Sigmoid colon (tissue), 7 donors: ENCODE measurements around the gene TUBB. TPM values are rescaled to one million over a fixed set of nuclear protein-coding genes. Genes with fewer than 3 reads are reported as not detected.
A peak's percentile ranks its signal among the peaks of the same experiment; 100 is the strongest.

ENCODE experiments used
- DNase-seq: peaks from one replicate; pipeline ENCODE4 v3.0.0-alpha.2; 2019
- H3K27ac ChIP-seq, 4 donors: fragments of 200-600 bp; sonication (generic); one replicate each; pipeline ENCODE4 v1.5.1; 2016 to 2019; ENCODE audit warnings: mild to moderate bottlenecking in 1 of 4
- H3K27me3 ChIP-seq, 3 donors: fragments of 200-600 bp; sonication (generic); one replicate each; pipeline ENCODE4 v1.5.1; 2019; ENCODE audit warnings: mild to moderate bottlenecking in 1 of 3
- H3K36me3 ChIP-seq, 4 donors: fragments of 200-600 bp; sonication (generic); one replicate each; pipeline ENCODE4 v1.5.1; 2016 to 2019
- H3K4me1 ChIP-seq, 4 donors: fragments of 200-600 bp; sonication (generic); one replicate each; pipeline ENCODE4 v1.5.1; 2017 to 2019
- H3K4me3 ChIP-seq, 4 donors: fragments of 200-600 bp; sonication (generic); one replicate each; pipeline ENCODE4 v1.5.1; 2017 to 2019; ENCODE audit warnings: mild to moderate bottlenecking in 2 of 4, moderate library complexity in 1 of 4
- H3K9me3 ChIP-seq, 4 donors: fragments of 200-600 bp in 3 of 4; sonication (generic) in 3 of 4; one replicate each; pipeline versions ENCODE4 v1.5.1 to v1.6.1; 2013 to 2019
- CTCF ChIP-seq, 4 experiments: fragments of 450-650 bp in 3 of 4; fragments of 200-600 bp in 1 of 4; IDR thresholded peaks; one replicate each; pipeline ENCODE4 v1.5.1; 2016 to 2019; ENCODE audit warnings: antibody characterized with exemption in 4 of 4, mild to moderate bottlenecking in 3 of 4, moderate library complexity in 2 of 4
- EP300 ChIP-seq, 4 donors: sonication (generic); formaldehyde crosslinking; IDR thresholded peaks; one replicate each; pipeline ENCODE4 v1.6.1; 2017; ENCODE audit warnings: antibody characterized with exemption in 4 of 4
- POLR2A ChIP-seq, 2 donors: fragments of 450-650 bp; IDR thresholded peaks; one replicate each; pipeline ENCODE4 v1.6.1; 2016; ENCODE audit warnings: antibody characterized with exemption in 2 of 2, mild to moderate bottlenecking in 2 of 2, moderate library complexity in 2 of 2
- POLR2AphosphoS5 ChIP-seq, 4 donors: sonication (generic); formaldehyde crosslinking; IDR thresholded peaks; one replicate each; pipeline ENCODE4 v1.6.1; 2017; ENCODE audit warnings: antibody characterized with exemption in 4 of 4
- WGBS, 2 donors: extraction: QIAGEN DNeasy Blood & Tissue Kit; methylation state at CpG; one replicate each; pipeline ENCODE4 v1.1.7; 2013; 5-methylcytosine and 5-hydroxymethylcytosine counted together
- intact Hi-C: fragments of 100-400 bp; cut with DNase I; formaldehyde crosslinking; loops from one replicate; pipeline ENCODE4 v1.15.1; 2023
- polyA plus RNA-seq, 3 donors: library from polyadenylated mRNA; stranded (reverse); fragments of 200-250 nt; gene quantifications; one replicate each; pipeline ENCODE4 v1.2.3, GENCODE V29; 2013
- total RNA-seq, 4 donors: library from RNA; depleted of rRNA; stranded (reverse); fragments of >200 nt; gene quantifications; one replicate each; pipeline ENCODE4 v1.1.0, GENCODE V29; 2016
- donor health status: healthy with polysubstance abuse.
- donor health status: Bipolar disorder and iron deficiency.
- donor health status: healthy.

TUBB gene
- total and polyA plus RNA-seq, 7 donors: 96.1 to 306 (median 267) TPM

- WGBS, 2 donors: 21 to 33% methylated on average over 30 of the region's 30 CpGs
- H3K36me3 ChIP-seq: peaks cover 40 to 98% (median 56%) of the 10 kb centered on the region in 4 donors
Measured at GRCh38 chr6:30730601-30731435, 10.7 kb downstream of the TUBB start.

DNA sequence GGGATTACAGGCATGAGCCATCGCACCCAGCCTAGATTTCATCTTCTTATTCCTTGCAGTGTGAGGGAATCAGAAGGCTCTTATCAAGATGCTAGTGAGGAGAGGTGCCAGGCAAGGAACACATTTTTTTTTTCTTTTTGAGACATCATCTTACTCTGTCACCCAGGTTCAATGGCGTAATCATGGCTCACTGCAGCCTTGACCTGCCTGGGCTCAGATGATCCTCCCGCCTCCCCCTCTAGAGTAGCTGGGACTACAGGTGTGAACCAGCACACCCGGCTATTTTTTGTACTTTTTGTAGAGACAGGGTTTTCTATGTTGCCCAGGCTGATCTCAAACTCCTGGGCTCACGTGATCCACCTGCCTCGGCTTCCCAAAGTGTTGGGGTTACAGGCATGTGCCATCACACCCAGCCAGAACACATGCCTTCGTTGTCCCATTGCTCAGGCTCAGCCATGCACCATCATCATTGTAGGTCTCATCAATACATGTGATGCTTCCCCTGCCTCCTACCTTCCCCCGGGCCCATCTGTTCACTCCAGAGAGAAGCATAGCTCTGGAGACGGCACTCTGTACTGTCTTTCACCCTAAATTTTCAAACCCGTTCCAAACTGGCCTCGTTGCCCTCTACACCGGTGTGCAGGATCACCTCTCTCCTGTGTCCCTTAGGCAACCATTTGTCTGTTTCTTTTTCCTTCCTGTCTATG is 12.2 kb downstream of the TUBB start:
- 94 to 95% methylated on average over 12 of the region's 12 CpGs for WGBS, 2 donors
- Histone ChIP-seq H3K4me1 (peaks cover 0 to 24% (median 18%) of the 10 kb centered on the region in 4 donors), H3K27ac (no peak overlapping the region), H3K4me3 (no peak overlapping the region), H3K27me3 (no peaks in the 10 kb centered on the region), H3K9me3 (no peaks in the 10 kb centered on the region), H3K36me3 (peaks cover 46 to 100% (median 56%) of the 10 kb centered on the region in 4 donors)
- TF ChIP-seq POLR2A (IDR thresholded peaks at IDR 0.05): no peak
- intact Hi-C loops: no loop called here
- DNase-seq: no peak

More at GRCh38 chr6:30730601-30731435, 10.7 kb downstream of the TUBB start:
- Histone ChIP-seq H3K27me3 (no peaks in the 10 kb centered on the region), H3K9me3 (no peaks in the 10 kb centered on the region), H3K27ac (peak overlapping the region; percentile 28 to 70 (median 66)), H3K4me1 (peaks cover 0 to 30% (median 16%) of the 10 kb centered on the region in 4 donors), H3K4me3 (no peak overlapping the region)
- DNase-seq: peak; percentile 88
- TF ChIP-seq POLR2AphosphoS5 (IDR thresholded peaks at IDR 0.05) (peak in 1 of 4 donors; percentile 5), EP300 (IDR thresholded peaks at IDR 0.05) (no peak), CTCF (IDR thresholded peaks at IDR 0.05) (peak; percentile 43 to 71 (median 58))
- intact Hi-C loops: no loop called here

- no peak for TF ChIP-seq POLR2AphosphoS5 (IDR thresholded peaks at IDR 0.05)
- TF ChIP-seq CTCF (IDR thresholded peaks at IDR 0.05): no peak
- no peak for TF ChIP-seq EP300 (IDR thresholded peaks at IDR 0.05)
- TF ChIP-seq POLR2A (IDR thresholded peaks at IDR 0.05): no peak
- H3K27ac ChIP-seq: no peak overlapping the region
- DNase-seq: no peak
- peaks cover 46 to 100% (median 51%) of the 10 kb centered on the region in 4 donors for H3K36me3 ChIP-seq
- no peak overlapping the region for H3K4me3 ChIP-seq
- H3K27me3 ChIP-seq: no peaks in the 10 kb centered on the region
- no peaks in the 10 kb centered on the region for H3K9me3 ChIP-seq
- peaks cover 0 to 37% (median 29%) of the 10 kb centered on the region in 4 donors for H3K4me1 ChIP-seq
- intact Hi-C loops: no loop called here
- whole genome bisulfite sequencing, 2 donors: 77 to 91% methylated on average over 8 of the region's 8 CpGs
Measured at GRCh38 chr6:30735668-30736314, 15.6 kb downstream of the TUBB start.

- Histone ChIP-seq H3K27ac (no peak overlapping the region), H3K36me3 (peaks cover 31 to 78% (median 44%) of the 10 kb centered on the region in 4 donors), H3K27me3 (no peaks in the 10 kb centered on the region), H3K9me3 (no peaks in the 10 kb centered on the region), H3K4me1 (peaks cover 0 to 44% (median 37%) of the 10 kb centered on the region in 4 donors), H3K4me3 (no peak overlapping the region)
- intact Hi-C loops: no loop called here
- TF ChIP-seq POLR2AphosphoS5 (IDR thresholded peaks at IDR 0.05): no peak
- TF ChIP-seq POLR2A (IDR thresholded peaks at IDR 0.05): no peak
- no peak for DNase-seq
- WGBS, 2 donors: 82 to 91% methylated on average over 6 of the region's 6 CpGs
Measured at GRCh38 chr6:30738532-30738931, 18.4 kb downstream of the TUBB start.

DNA sequence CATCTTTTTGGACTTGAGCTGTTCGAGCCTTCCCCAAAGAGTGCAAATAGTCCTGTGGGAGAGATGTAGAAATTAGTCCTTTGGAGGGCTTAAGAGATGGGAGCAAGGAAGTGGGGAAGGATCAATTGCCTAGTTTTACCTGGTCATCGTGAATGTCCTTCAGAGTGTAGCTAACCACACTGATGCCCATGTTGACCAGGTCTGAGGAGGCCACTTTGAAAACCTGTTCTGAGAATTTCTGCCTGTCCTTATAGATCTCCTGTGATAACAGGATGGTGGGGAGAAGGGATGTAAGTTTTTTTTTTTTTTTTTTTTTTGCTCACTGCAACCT is 20.4 kb downstream of the TUBB start:
- H3K4me1 ChIP-seq: peaks cover 3 to 52% (median 45%) of the 10 kb centered on the region in 4 donors
- intact Hi-C loops: loop anchor here (5.0 to 10.0 kb wide), 3 partner anchors 87 to 344 kb away; partner anchors contain the start of genes MRPS18B and PPP1R10
- DNase-seq: no peak
- H3K27me3 ChIP-seq: no peaks in the 10 kb centered on the region
- H3K36me3 ChIP-seq: peaks cover 18 to 58% (median 33%) of the 10 kb centered on the region in 4 donors
- peak overlapping the region in 2 of 4 donors; percentile 90 to 96 for H3K27ac ChIP-seq
- no peak overlapping the region for H3K4me3 ChIP-seq
- TF ChIP-seq EP300 (IDR thresholded peaks at IDR 0.05): no peak
- TF ChIP-seq CTCF (IDR thresholded peaks at IDR 0.05): no peak
- no peak for TF ChIP-seq POLR2AphosphoS5 (IDR thresholded peaks at IDR 0.05)
- TF ChIP-seq POLR2A (IDR thresholded peaks at IDR 0.05): no peak
- H3K9me3 ChIP-seq: no peaks in the 10 kb centered on the region
- 90 to 93% methylated on average over 2 of the region's 2 CpGs for WGBS, 2 donors
